HG03139 (cell line): ENCODE measurements around the gene LDHD.
A peak's percentile ranks its signal among the peaks of the same experiment; 100 is the strongest.
"Not testable (repeated sequence)": the region's sequence is repeated elsewhere in the genome, so short reads cannot be mapped to it uniquely, and the experiment has no call there.

ENCODE experiments used
- ATAC-seq: cut with Tn5 transposase; IDR thresholded peaks from one replicate; pipeline ENCODE4 v1.9.1; 2021; ENCODE audit not compliant: unreplicated experiment

LDHD gene

GRCh38 chr16:75116081-75116910 lies at the start of gene LDHD:
LDHD (minus strand) TSS chr16:75116780; CDS start chr16:75116720, 60 bp downstream.
- no peak for ATAC-seq

GRCh38 chr16:75160386-75160785 lies 43.8 kb upstream of the LDHD start:
- no peak for ATAC-seq

GRCh38 chr16:75152635-75153034 lies 36.1 kb upstream of the LDHD start:
- ATAC-seq: no peak

- ATAC-seq: no peak
These were observed 35.2 kb upstream of the LDHD start for GRCh38 chr16:75151798-75152197.

- peak; percentile 68 for ATAC-seq
These were observed 32.0 kb upstream of the LDHD start, which contains the start of gene ZFP1 for GRCh38 chr16:75148311-75149195. ZFP1 (plus strand) TSS chr16:75148524; CDS start chr16:75152952, 4,428 bp downstream.

- ATAC-seq: no peak
These were observed 31.4 kb upstream of the LDHD start for GRCh38 chr16:75147968-75148310.

- no peak for ATAC-seq
These were observed 27.4 kb upstream of the LDHD start for GRCh38 chr16:75143941-75144340.

GRCh38 chr16:75139498-75139897 lies 22.9 kb upstream of the LDHD start:
- no peak for ATAC-seq

GRCh38 chr16:75138636-75139035 lies 22.1 kb upstream of the LDHD start:
- no peak for ATAC-seq

- no peak for ATAC-seq
These were observed 21.7 kb upstream of the LDHD start for GRCh38 chr16:75138233-75138632.

- no peak for ATAC-seq
These were observed 14.5 kb upstream of the LDHD start for GRCh38 chr16:75131081-75131480.

- ATAC-seq: no peak
These were observed 13.7 kb upstream of the LDHD start for GRCh38 chr16:75130150-75130771.

- not testable (repeated sequence) for ATAC-seq
These were observed 13.0 kb upstream of the LDHD start for GRCh38 chr16:75129421-75130149.

GRCh38 chr16:75127713-75128415 lies 11.3 kb upstream of the LDHD start:
- ATAC-seq: no peak

- ATAC-seq: no peak
These were observed 6.0 kb upstream of the LDHD start for GRCh38 chr16:75122609-75123008.

GRCh38 chr16:75121949-75122568 lies 5.5 kb upstream of the LDHD start:
- no peak for ATAC-seq

- no peak for ATAC-seq
These were observed 3.7 kb upstream of the LDHD start for GRCh38 chr16:75120253-75120652.

- ATAC-seq: no peak
These were observed 2.5 kb upstream of the LDHD start for GRCh38 chr16:75118943-75119539.

- ATAC-seq: no peak
These were observed 298 bp upstream of the LDHD start for GRCh38 chr16:75116911-75117245.
